LHCN-M2 (cell line): ENCODE results near the gene LIPE. TPM values are rescaled to one million over a fixed set of nuclear protein-coding genes. Genes with fewer than 3 reads are reported as not detected.

Source experiments
- DNase-seq: peaks from one replicate; pipeline ENCODE4 v3.0.0-alpha.2; 2012; ENCODE audit warnings: low read depth
- total RNA-seq: library from RNA; depleted of rRNA; stranded (reverse); fragments of >200 nt; gene quantifications from 2 replicates; pipeline ENCODE4 v1.2.3, GENCODE V29; 2014; rRNA removed

LIPE gene
- total RNA-seq, 1 experiment from 2014 or later = 3.6 TPM

DNA sequence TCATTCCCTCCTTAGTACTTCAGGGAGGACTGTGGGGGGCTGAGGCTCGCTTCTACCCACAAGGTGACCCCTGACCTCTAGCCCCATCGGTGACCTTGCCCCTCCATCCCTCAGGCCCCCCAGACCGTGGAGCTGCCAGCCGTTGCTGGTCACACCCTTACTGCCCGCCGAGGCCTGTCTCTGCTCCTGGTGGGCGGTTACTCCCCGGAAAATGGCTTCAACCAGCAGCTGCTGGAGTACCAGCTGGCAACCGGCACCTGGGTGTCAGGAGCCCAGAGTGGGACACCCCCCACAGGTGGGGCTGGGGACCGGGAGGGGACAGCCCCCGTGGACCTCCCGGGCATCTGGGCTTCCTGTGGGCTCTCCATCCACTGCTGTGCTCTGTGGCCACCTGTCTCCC lies 69.9 kb downstream of the LIPE start:
- no peak for DNase-seq

DNA sequence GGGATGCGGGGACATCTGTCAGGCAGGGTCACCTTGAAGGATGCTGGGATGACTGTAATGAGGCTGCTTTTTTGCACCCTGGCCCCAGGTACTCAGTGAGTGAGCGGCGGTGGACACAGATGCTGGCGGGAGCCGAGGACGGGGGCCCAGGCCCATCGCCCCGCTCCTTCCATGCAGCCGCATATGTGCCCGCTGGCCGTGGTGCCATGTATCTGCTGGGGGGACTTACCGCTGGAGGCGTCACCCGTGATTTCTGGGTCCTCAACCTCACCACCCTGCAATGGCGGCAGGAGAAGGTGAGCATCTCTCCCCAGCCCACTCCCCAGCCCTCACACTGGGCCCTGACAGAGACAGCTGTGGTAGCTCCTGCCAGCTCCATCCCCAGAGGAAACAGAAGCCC lies 70.5 kb downstream of the LIPE start:
- DNase-seq = no peak

- no peak for DNase-seq
Measured at GRCh38 chr19:42355896-42356295, 71.3 kb downstream of the LIPE start.

- DNase-seq = no peak
Measured at GRCh38 chr19:42353341-42354015, 73.7 kb downstream of the LIPE start.

DNA sequence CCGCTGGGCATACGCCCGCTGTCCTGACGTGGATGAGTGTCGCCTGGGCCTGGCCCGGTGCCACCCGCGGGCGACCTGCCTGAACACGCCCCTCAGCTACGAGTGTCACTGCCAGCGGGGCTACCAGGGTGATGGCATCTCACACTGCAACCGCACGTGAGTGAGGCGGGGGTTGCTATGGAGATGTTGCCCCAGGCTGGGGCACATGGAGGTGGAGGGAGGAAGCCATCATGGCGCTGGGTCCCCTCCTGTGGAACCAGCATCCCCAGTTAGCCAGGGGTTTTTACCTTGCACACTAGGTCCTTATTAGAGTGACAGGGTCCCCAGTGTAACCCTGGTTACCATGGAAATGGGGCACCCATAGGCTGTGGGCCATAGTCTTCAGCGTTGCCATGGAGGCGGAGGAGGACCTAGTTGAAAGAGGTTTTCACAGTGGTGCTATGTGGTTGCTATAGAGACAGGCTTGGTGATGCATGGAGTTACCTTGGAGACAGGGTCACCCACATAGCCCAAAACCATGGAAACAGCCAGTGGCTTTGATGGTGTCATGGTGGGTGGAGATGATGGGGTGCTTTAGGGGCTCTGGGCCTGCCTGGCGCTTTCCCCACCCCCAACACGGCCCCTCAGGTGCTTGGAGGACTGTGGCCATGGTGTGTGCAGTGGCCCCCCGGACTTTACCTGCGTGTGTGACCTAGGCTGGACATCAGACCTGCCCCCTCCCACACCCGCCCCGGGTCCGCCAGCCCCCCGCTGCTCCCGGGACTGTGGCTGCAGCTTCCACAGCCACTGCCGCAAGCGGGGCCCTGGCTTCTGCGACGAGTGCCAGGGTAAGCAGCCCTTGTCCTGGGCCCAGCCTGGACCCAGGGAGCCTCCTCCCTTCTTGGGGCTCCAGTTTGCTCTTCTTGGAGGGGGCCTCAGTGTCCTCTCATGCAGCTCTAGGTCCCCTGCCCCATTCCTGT lies 74.6 kb downstream of the LIPE start:
- peak; percentile 36 for DNase-seq

Other genes starting within 250 kb of the LIPE start
- 26.2 and 27.2 TPM in 2 replicates for gene DEDD2, start 209.7 kb downstream of the LIPE start, total RNA-seq
- 7.2 and 7.8 TPM in 2 replicates for gene ZNF526, start 207.1 kb downstream of the LIPE start, total RNA-seq
- gene GSK3A, start 184.8 kb downstream of the LIPE start, total RNA-seq = 32.5 and 33.7 TPM in 2 replicates
- gene ERF, start 172.3 kb downstream of the LIPE start, total RNA-seq = 49.1 and 56.2 TPM in 2 replicates
- gene CIC, start 158.1 kb downstream of the LIPE start, total RNA-seq = 28.6 and 30.5 TPM in 2 replicates
- 2.2 and 2.3 TPM in 2 replicates for gene PRR19, start 125.3 kb downstream of the LIPE start, total RNA-seq
- gene PAFAH1B3, start 124.8 kb downstream of the LIPE start, total RNA-seq = 85.3 and 99.0 TPM in 2 replicates
- 1.7 TPM in 1 of 2 replicates, not detected in the other for gene TMEM145, start 114.1 kb downstream of the LIPE start, total RNA-seq
- 19.6 and 20.2 TPM in 2 replicates for gene MEGF8, start 101.8 kb downstream of the LIPE start, total RNA-seq
- not detected in 2 replicates for gene CNFN, start 37.1 kb downstream of the LIPE start, total RNA-seq
- gene CXCL17, start 15.6 kb upstream of the LIPE start, total RNA-seq = not detected in 2 replicates
- gene CEACAM1, start 101.1 kb upstream of the LIPE start, total RNA-seq = not detected in 2 replicates
- not detected in 2 replicates for gene CEACAM8, start 167.5 kb upstream of the LIPE start, total RNA-seq